ENCODE results near the gene SPOPL.

DNA sequence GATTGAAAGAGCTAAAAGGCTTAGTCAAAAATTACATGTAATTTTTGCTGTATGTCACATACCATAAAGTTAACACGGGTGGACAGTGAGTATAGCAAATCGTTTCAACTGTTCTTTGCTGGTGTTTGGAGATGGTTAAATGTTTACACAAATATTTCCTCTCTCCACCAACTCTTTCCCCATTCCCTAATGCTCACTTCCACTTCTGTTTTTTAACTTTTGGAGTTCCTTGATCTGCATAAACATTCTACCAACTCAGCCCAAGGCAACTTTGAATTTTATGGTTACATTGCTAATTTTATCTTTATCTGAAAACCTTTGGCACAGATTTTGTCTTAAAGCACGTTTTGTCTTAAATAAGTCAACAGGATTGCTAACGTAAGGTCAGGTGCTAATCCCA, 1.9 kb upstream of the SPOPL start:
- no peak for TF ChIP-seq CEBPB (IDR thresholded peaks at IDR 0.05; ENCODE audit: low read depth, low read length)
- no peak for TF ChIP-seq POLR2A (IDR thresholded peaks at IDR 0.05; ENCODE audit: low read depth, low read length)
- TF ChIP-seq, protein P1, sequence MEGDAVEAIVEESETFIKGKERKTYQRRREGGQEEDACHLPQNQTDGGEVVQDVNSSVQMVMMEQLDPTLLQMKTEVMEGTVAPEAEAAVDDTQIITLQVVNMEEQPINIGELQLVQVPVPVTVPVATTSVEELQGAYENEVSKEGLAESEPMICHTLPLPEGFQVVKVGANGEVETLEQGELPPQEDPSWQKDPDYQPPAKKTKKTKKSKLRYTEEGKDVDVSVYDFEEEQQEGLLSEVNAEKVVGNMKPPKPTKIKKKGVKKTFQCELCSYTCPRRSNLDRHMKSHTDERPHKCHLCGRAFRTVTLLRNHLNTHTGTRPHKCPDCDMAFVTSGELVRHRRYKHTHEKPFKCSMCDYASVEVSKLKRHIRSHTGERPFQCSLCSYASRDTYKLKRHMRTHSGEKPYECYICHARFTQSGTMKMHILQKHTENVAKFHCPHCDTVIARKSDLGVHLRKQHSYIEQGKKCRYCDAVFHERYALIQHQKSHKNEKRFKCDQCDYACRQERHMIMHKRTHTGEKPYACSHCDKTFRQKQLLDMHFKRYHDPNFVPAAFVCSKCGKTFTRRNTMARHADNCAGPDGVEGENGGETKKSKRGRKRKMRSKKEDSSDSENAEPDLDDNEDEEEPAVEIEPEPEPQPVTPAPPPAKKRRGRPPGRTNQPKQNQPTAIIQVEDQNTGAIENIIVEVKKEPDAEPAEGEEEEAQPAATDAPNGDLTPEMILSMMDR (conservative IDR thresholded peaks at IDR 0.05; ENCODE audit: low read depth, low read length): no peak
- no peak for TF ChIP-seq RAD21 (IDR thresholded peaks at IDR 0.05; ENCODE audit: low read length)
- no peak for TF ChIP-seq SMC3 (IDR thresholded peaks at IDR 0.05; ENCODE audit: low read depth, low read length)
